ENCODE measurements around the gene ENTPD1.
"Not testable (repeated sequence)": the region's sequence is repeated elsewhere in the genome, so short reads cannot be mapped to it uniquely, and the experiment has no call there.

Gene ENTPD1

DNA sequence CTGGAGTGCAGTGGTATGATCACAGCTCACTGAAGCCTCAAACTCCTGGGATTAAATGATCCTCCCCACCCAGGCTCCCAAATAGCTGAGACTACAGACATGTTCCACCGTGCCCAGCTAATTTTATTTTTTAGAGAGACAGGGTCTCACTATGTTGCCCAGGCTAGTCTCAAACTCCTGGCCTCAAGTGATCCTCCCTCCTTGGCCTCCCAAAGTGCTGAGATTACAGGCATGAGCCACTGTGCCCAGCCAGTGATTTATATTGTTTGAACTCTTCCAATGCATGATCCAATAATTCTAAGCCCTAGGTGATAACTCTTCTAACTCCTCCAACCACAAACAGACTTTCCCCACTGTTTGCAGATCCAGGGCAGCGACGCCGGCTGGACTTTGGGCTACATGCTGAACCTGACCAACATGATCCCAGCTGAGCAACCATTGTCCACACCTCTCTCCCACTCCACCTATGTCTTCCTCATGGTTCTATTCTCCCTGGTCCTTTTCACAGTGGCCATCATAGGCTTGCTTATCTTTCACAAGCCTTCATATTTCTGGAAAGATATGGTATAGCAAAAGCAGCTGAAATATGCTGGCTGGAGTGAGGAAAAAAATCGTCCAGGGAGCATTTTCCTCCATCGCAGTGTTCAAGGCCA, 110.0 kb downstream of the ENTPD1 start:
- DNase-seq (ENCODE audit: low spot score) = no peak

DNA sequence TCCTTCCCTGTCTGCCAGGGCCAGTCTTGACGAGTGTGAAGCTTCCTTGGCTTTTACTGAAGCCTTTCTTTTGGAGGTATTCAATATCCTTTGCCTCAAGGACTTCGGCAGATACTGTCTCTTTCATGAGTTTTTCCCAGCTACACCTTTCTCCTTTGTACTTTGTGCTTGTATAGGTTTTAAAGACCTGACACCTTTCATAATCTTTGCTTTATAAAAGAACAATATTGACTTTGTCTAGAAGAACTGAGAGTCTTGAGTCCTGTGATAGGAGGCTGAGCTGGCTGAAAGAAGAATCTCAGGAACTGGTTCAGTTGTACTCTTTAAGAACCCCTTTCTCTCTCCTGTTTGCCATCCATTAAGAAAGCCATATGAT, 110.5 kb downstream of the ENTPD1 start:
- no peak for DNase-seq (ENCODE audit: low spot score)

DNA sequence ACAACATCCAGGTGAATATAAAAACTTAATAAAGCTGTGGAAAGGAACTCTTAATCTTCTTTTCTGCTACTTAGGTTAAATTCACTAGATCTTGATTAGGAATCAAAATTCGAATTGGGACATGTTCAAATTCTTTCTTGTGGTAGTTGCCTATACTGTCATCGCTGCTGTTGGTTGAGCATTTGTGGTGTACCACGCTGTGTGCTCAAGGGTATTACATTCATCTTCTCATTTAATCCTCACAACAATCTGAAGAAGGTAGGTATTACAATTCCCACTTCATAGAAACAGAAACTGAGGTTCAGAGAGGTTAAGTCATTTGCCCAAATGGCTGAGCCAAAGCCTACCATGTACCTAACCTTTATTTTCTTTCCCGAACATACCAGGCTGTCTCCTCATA, 111.9 kb downstream of the ENTPD1 start:
- no peak for DNase-seq (ENCODE audit: low spot score)

DNA sequence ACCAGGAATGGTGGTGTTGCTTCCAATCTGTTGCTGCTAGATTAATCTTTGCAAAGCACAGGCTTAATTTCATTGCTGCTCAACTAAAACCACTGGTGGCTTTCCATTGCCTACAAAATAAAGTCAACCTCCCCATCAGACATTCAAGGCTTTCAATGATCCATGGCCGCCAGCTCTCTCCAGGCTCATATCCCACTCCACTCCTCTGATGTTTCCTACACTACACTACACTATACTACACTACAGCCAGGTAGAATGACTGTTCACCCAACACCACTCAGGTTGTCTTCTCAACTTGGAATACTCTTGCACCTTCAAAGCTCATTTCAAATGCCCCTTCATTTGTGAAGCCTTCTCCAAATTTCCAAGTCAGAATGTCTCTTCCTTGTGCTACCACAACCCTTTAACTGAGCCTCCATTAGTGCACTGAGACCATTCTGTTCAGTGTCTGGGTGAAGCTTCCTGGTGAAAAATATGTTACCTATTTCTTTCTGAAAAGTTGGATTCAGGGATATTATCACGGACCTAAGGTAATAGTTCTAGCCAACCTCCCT, 116.3 kb downstream of the ENTPD1 start:
- no peak for DNase-seq (ENCODE audit: low spot score)

DNA sequence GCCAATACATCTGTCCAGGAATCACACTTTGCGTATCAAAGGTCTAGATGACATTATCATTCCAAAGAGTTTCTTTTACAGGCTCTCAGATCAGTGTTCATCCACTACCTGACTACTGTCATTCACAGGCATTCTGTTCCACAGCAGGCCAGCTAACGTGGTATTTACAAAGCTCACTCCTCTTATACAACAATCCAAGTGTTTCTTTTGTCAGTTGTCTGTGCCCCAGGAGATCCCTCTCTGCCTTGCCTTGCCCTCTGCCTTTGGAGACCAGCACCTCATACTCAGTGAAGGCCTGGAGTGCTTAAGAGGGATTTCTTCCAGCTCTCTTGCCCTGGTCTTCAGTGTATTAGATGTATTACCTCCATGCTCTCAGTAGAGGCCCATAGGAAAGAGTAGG, 117.2 kb downstream of the ENTPD1 start:
- no peak for DNase-seq (ENCODE audit: low spot score)

DNA sequence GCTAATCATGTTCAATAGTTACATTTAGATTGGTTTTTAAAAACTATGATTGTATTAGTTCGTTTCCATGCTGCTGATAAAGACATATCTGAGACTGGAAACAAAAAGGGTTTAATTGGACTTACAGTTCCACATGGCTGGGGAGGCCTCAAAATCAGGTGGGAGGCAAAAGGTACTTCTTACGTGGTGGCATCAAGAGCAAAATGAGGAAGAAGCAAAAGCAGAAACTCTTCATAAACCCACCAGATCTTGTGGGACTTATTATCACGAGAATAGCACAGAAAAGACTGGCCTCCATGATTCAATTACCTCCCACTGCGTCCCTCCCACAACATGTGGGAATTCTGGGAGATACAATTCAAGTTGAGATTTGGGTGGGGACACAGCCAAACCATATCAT, 117.7 kb downstream of the ENTPD1 start:
- no peak for DNase-seq (ENCODE audit: low spot score)

DNA sequence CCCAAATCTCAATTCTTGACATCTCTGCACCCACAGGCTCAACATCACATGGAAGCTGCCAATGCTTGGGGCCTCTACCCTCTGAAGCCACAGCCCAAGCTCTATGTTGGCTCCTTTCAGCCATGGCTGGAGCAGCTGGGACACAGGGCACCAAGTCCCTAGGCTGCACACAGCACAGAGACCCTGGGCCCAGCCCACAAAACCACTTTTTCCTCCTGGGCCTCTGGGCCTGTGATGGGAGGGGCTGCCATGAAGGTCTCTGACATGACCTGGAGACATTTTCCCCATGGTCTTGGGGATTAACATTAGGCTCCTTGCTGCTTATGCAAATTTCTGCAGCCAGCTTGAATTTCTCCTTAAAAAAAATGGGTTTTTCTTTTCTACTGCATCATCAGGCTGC, 118.8 kb downstream of the ENTPD1 start:
- not testable (repeated sequence) for DNase-seq (ENCODE audit: low spot score)

DNA sequence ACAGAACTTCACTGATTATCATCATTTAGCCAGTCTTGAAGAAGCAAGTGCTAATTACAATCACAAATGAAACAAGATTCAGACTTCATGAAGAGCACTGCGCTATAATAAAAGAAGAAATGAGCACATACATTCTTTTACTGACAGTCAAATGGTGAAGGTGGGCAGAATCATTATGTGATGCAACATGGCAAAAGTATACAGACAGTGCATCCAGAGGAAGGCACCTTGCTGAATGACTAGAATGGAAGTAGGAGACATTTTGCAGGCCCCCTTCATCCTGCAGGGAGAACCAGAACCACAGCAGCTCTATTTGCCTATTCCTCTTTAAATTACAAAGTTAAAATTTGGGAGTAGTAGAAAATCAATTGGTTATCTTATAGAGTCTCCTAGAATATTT, 120.8 kb downstream of the ENTPD1 start:
- DNase-seq (ENCODE audit: low spot score) = no peak

DNA sequence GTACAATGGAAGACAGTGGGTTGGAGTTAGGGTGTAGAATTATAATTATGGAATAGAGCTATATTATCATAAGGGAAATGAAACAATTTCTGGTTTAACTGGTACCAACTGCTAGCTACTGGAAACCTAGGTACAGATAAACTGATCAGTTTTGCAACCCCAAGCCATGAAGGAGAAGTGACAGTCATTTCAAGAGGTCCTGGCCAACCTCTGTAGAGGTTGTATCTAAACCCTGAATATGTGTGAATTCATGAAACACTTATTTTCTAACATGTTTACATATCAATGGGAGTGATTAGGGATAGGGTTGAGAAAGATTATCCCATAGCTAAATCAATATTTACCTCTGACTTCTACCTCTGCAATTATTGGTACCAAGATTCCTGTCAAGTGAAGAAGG, 121.9 kb downstream of the ENTPD1 start:
- no peak for DNase-seq (ENCODE audit: low spot score)

DNA sequence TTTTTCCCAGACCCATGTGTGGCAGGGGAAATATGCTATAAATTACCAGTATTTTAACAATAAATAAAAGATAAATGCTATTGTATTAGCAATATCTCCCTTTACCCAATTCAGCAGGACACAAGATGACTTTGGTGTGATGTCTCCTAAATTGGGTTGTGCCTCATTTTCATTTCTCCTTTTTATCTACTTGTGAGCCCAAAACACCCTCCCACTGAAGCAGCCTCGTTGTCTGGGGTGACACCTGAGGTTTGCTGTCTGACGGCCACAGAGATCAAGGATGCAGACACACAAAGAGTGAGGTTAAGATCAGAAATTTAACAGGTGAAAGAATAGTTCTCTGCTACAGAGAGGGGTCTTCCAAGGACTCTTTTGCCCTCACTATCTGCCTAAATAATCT, 124.7 kb downstream of the ENTPD1 start:
- no peak for DNase-seq (ENCODE audit: low spot score)

DNA sequence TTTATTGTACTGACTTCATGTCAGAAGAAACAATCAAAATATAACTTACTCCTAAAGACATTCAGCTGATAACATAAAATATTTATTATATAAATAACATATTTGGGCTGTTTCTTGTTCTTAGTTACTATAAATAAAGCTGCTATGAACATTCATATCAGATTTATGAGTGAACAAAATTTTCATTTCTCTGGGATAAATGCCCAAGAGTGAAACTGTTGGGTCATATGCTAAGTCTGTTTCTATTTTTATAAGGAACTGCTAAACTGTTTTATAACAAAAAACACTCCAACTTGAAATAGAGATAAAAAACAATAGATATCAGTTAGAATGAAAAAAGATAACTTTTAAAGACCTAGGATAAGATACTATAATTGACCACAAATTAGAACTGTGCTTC, 125.4 kb downstream of the ENTPD1 start:
- no peak for DNase-seq (ENCODE audit: low spot score)

DNA sequence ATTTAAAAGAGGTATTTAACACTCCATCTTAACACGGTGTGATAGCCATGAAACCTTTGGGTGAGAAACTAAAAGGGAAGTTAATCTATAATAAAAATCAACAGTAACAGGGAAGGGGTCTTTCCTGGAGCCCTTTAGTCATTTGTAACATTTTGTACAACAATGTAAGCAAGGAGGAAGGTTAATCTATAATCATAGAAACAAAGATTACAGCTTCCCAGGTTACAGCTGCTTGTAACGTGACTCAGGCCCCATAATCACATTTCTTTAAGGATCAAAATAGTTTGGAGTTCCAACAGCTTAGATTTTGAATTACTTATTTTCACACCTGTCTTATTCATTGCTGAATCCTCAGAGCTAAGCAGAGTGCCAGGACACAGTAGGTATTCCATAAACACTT, 133.9 kb downstream of the ENTPD1 start:
- DNase-seq (ENCODE audit: low spot score) = no peak

DNA sequence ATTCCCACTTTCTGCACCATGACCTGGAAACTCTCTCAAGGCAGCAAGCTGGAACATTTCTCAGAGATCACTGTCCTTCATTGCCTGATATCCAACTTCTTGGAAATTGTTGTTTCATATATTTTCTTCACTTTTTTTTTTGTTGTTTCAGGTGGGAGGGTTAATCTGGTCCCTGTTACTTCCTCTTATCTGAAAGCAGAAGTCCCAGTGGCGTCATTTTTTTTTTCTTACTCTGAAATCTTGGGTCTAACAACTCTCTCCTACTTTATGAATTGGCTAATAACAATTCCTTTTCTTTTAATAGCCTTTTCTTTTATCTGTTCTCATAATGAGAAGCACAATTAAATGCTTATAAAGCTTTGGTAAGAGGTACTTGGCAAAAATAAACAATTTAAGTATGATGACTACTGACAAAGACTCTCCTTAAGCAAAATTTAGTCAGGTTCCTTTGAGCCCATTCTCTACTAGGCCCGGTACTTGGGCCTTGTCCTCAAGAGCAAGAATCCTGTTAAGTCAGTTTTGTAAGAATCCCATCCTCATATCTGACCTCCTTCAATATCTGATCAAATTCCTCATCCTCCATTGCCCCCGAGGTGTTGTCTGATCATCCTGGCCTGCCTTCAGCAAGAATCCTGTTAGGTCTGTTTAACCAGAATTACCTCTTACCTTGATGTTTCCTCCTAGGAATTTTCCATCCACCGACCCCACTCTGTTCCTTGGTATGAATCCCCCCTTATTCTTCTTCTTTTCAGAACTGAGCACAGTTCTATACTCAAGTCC, 140.3 kb downstream of the ENTPD1 start:
- no peak for DNase-seq (ENCODE audit: low spot score)

DNA sequence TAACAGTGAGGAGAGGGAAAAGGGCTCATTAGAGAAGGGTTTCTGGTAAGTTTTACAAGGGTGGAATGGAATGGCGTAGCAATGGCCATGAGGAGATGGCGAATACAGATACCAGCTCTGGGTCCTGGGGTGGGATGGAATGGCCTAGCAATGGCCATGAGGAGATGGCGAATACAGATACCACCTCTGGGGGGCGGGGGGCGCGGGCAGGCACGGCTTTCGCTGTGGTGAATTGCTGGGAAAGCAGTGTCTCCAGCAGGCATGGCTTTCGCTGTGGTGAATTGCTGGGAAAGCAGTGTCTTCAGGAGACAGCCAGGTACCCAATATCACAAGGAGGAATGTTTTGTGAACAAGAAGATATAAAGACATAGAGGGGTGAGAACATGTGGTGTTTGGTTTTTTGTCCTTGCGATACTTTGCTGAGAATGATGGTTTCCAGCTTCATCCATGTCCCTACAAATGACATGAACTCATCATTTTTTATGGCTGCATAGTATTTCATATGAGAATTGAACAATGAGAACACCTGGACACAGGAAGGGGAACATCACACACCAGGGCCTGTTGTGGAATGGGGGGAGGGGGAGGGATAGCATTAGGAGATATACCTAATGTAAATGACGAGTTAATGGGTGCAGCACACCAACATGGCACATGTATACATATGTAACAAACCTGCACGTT, 150.1 kb downstream of the ENTPD1 start:
- not testable (repeated sequence) for DNase-seq (ENCODE audit: low spot score)

DNA sequence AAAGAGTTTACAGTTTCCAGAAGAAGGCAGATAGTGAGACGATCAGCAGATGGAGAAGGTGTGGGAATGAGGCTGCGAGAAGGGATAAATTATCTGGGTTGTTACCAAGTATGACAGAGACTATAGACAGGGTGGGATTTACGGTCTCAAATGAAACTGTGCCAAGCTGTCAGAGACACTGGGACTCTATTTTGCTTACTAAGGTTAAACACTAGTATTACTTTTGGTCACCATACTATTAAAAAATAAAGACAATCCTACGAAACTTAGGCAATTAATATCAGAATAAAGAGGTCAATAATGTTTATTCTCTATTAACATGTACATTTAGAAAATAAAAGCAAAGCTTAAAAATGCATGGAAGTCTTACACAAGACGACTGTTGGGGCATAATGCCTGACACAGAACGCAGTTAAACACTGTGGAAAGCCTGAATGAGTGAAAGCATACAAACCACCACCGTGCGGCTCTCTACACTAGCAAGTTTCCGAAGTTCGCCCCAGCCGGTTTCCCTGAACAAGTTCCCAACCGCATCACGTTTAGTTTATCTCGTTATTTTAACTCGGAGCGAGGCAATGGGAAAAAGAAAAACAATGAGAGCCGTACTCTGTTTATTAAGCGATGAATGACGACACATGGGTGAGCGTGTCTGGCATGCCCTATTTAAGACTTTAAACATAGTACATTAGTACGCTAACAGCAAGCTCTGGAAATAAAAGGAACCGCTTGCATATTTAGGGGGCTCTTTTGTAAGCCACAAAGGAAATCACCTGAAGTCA, 150.9 kb downstream of the ENTPD1 start:
- DNase-seq (ENCODE audit: low spot score) = peak; percentile 50

DNA sequence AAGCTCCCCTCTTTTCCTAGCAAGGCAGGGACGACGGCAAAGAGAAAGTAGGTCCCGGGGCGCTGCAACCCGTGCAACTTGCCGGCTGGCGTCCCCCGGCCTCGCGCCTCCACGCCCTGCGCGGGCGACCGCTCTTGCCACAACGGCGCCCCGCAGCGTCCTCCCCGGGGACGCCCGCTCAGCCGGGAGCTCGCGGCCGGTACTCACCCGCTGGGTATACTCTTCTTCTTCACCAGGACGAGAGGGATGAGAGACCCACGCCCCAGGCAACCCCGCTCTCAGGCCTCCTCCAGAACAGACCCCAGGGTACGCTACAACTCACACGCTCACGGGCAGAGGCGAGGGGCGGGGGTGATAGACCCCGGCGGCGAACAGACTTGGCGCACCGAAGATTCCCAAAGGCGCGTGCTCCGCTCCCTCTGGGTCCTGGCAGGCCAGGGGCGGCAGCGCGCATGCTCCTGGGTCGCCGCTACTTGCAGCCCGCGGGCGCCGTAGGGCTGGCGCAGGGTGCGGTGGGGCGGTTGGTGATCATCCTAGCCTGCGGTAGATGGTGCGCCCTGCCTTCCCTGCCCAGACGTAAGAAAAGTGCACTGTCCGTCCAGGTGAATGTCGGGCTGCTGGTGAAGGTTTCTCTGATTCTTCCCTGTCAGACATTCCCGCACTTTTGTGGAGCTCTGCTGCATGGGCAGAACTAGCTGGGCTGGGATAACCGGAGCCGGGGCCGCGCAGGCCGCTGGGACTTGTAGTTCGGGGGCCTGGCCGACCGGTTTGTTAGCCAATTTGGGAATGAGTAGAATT, 151.7 kb downstream of the ENTPD1 start, which contains the start of gene CC2D2B:
Gene CC2D2B, plus strand, starts transcription at position 520 of the 798 bp plus-strand sequence. CDS start 3,349 bp downstream, outside the sequence.
- peak; percentile 92 for DNase-seq (ENCODE audit: low spot score)

DNA sequence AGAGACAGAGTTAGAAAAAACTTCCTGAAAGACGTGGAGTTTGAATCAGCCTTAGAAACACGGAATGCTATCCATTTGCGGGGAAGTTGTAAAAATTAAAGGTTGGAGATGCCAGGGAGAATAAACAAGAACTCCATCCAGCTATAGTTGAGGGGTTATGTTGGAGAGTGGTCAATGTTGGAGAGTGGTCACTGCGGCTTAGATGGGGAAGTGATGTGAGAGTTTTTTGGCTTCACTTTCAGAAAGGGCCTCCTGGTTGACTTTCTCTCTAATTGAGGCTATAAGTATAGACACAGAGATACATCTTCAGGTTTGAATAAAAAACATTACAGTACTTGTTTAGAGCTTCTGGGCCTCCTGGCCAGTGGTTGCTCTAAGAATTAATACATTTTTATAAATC, 152.5 kb downstream of the ENTPD1 start:
- DNase-seq (ENCODE audit: low spot score) = no peak

DNA sequence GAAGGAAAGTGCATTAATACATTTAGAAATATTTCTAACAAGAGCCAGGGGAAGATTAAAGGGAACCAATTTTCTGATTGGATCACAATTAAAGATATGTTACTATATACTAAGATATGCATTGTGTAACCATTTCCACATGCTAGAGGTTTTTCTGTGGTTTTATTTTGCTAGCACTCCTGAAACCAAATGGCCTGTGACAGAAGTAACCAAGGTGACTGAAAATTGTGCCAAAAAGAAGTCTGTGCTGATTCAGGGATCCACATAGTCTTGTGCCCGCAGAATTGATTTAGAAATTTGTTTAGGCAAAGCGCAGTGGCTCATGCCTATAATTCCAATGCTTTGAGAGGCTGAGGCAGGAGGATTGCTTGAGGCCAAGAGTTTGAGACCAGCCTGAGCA, 153.6 kb downstream of the ENTPD1 start:
- DNase-seq (ENCODE audit: low spot score) = no peak

DNA sequence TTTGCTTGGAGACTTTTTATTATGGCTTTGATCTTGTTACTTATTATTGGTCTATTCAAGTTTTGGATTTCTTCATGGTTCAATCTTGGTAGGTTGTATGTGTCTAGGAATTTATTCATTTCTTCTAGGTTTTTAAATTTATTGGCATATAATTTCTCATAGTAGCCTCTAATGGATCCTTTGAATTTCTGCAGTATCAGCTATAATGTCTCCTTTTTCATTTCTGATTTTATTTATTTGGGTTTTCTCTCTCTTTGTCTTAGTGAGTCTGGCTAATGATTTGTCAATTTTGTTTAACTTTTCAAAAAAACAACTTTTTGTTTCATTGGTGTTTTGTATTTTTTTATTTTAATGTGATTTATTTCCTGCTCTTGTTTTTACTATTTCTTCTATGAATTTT, 160.1 kb downstream of the ENTPD1 start:
- DNase-seq (ENCODE audit: low spot score) = not testable (repeated sequence)

All from AG08396 (cell line).